ENCODE measurements around the gene JAK2. TPM values are rescaled to one million over a fixed set of nuclear protein-coding genes. Genes with fewer than 3 reads are reported as not detected.
A peak's percentile ranks its signal among the peaks of the same experiment; 100 is the strongest.

The JAK2 gene
- total RNA-seq, 3 donors from 2014 or later: 17.0 to 24.4 (median 17.5) TPM

GRCh38 chr9:5122116-5122515 lies 137.0 kb downstream of the JAK2 start:
- TF ChIP-seq CTCF (IDR thresholded peaks at IDR 0.05): no peak
- DNase-seq (no peak), ATAC-seq (no peak)
- no peaks in the 10 kb centered on the region for H3K9me3 ChIP-seq
- no peak overlapping the region for H3K4me3 ChIP-seq
- H3K4me1 ChIP-seq (ENCODE audit: low read depth): no peaks in the 10 kb centered on the region
- intact Hi-C loops (cut with DNase I, micrococcal nuclease): no loop called here
- no peaks in the 10 kb centered on the region for H3K36me3 ChIP-seq (ENCODE audit: low read depth)

DNA sequence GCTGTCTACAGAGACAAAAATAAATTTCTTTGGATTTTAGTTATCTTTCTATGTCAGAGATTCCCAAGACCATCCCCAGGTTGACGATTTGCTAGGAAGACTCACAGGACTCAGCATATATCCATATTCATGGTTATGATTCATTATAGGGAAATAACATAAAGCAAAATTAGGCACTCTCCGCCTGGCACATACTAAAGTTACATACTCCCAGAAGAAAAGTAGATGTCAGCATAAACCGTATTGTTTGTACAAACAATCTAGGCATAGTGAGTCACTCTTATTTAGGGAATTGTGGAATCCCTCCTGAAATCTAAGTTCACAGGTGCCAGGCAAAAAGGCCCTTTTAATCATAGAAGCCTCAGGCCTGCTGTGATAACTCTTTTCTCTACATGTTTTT lies 137.4 kb downstream of the JAK2 start:
- H3K4me3 ChIP-seq: no peak overlapping the region
- H3K36me3 ChIP-seq (ENCODE audit: low read depth): no peaks in the 10 kb centered on the region
- H3K4me1 ChIP-seq (ENCODE audit: low read depth): no peaks in the 10 kb centered on the region
- DNase-seq: no peak
- no peaks in the 10 kb centered on the region for H3K9me3 ChIP-seq
- intact Hi-C loops (cut with DNase I, micrococcal nuclease): no loop called here
- no peak for TF ChIP-seq CTCF (IDR thresholded peaks at IDR 0.05)
- ATAC-seq: no peak

- Histone ChIP-seq H3K36me3 (ENCODE audit: low read depth) (no peaks in the 10 kb centered on the region), H3K4me1 (ENCODE audit: low read depth) (no peaks in the 10 kb centered on the region), H3K9me3 (peaks cover 28% of the 10 kb centered on the region), H3K4me3 (no peak overlapping the region)
- intact Hi-C loops (cut with DNase I, micrococcal nuclease): no loop called here
- no peak for TF ChIP-seq CTCF (IDR thresholded peaks at IDR 0.05)
- no peak for ATAC-seq
- DNase-seq: no peak
Observed at GRCh38 chr9:5140151-5140550, 155.1 kb downstream of the JAK2 start.

DNA sequence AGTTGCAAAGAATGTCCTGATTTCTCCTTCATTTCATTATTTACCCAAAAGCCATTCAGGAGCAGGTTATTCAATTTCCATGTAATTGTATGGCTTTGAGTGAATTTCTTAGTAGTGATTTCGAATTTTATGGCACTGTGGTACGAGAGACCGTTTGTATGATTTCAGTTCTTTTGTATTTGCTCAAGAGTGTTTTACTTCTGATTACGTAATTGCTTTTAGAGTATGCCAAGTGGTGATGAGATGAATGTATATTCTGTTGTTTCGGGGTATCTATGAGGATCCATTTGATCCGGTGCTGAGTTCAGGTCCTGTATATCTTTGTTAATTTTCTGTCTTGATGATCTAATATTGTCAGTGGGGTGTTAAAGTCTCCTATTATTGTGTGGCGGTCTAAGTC lies 159.1 kb downstream of the JAK2 start:
- no peaks in the 10 kb centered on the region for H3K4me1 ChIP-seq (ENCODE audit: low read depth)
- intact Hi-C loops (cut with DNase I, micrococcal nuclease): no loop called here
- no peaks in the 10 kb centered on the region for H3K36me3 ChIP-seq (ENCODE audit: low read depth)
- ATAC-seq (no peak), DNase-seq (no peak)
- H3K9me3 ChIP-seq: peaks cover 5% of the 10 kb centered on the region
- H3K4me3 ChIP-seq: no peak overlapping the region
- TF ChIP-seq CTCF (IDR thresholded peaks at IDR 0.05): no peak

DNA sequence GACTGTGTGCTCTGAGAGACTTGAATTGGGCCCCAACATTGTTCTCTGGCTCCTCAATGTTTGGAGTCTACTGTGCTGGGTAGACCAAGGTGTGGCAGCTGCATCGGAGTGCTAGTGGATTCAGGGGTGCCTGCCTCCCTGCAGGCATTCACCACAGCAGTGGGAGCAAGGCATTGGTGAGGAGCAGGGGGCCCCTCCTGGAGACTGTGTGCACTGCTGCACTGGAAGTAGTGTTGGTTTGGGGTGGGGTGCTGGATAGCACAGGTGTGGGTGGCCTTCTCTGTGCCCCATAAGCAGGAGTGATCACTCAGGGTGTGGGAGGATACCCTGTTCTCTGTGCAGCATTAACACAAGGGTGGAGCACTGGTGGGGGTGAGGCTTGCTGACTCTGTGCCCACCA lies 161.2 kb downstream of the JAK2 start:
- Histone ChIP-seq H3K4me3 (no peak overlapping the region), H3K36me3 (ENCODE audit: low read depth) (no peaks in the 10 kb centered on the region), H3K4me1 (ENCODE audit: low read depth) (no peaks in the 10 kb centered on the region), H3K9me3 (peaks cover 5% of the 10 kb centered on the region)
- intact Hi-C loops (cut with DNase I, micrococcal nuclease): no loop called here
- TF ChIP-seq CTCF (IDR thresholded peaks at IDR 0.05): no peak
- DNase-seq (peak in 1 of 3 donors; percentile 14), ATAC-seq (no peak)

Other genes starting within 250 kb of the JAK2 start
- gene AK3, start 244.1 kb upstream of the JAK2 start, total RNA-seq: 10 to 100 TPM; 71.4 to 86.8 (median 74.0) TPM
- 10 to 100 TPM; 12.0 to 13.3 (median 12.4) TPM for gene RCL1, start 192.3 kb upstream of the JAK2 start, total RNA-seq
- not detected for gene INSL6, start 200.4 kb downstream of the JAK2 start, total RNA-seq
- gene INSL4, start 246.1 kb downstream of the JAK2 start, total RNA-seq: not detected